ENCODE results near the gene MPND. TPM values are rescaled to one million over a fixed set of nuclear protein-coding genes. Genes with fewer than 3 reads are reported as not detected.

The MPND gene
- total RNA-seq, 1 experiment from 2014 or later: 24.3 TPM

DNA sequence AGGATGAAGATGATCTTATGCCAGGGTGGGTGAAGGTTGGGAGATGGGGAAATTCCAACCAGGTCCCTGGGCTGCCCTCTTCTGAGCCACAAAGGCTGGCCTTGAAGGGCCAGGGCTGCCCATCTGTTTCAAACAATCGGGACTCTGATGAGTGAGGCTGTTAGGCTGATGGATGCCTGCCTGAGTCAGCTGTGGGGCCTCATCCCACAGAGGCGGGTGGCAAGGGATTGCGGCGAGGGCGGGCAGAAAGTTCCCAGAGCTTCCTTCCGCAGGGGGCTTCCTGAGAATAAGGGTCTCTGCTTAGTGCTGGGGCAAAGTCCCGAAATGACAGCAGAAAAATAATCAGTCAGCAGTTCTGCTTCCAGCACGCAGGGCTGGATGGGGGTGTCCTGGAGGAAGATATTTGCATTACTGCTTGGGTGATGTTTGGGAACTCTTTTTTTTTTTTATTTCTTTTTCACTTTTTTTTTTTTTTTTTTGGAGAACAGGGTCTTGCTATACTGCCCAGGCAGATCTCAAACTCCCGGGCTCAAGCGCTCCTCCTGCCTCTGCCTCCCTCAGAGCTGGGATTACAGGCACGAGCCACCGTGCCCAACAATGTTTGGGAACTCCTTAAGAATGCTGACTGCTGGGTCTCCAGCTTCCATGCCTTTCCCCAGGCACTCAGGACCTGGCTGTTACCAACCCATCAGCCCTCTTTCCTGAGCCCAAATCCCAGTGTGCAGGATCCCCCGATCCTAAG lies 42.9 kb downstream of the MPND start:
- H3K36me3 ChIP-seq (ENCODE audit: control insufficient read depth in 1 of 2, insufficient read depth in 2 of 2, low read length in 2 of 2): peaks cover 4% of the 10 kb centered on the region in 2 experiments; a peak in 3 of 4 replicates
- H3K79me2 ChIP-seq (ENCODE audit: insufficient read depth, low read length): peaks cover 87% of the 10 kb centered on the region
- H3K9ac ChIP-seq (ENCODE audit: low read length): no peak overlapping the region
- intact Hi-C loops (cut with micrococcal nuclease): no loop called here
- H3K27me3 ChIP-seq (ENCODE audit: insufficient read depth, low read length): no peaks in the 10 kb centered on the region
- H3K4me2 ChIP-seq (ENCODE audit: low read length): no peak overlapping the region
- H2AFZ ChIP-seq (ENCODE audit: low read depth, low read length, poor library complexity, severe bottlenecking): no peak overlapping the region
- ChIA-PET RAD21 (ENCODE audit: low non-redundant PET in 1 of 2, low total read pairs in 2 of 2, uncharacterized antibody in 2 of 2, unreplicated experiment in 2 of 2) (no interaction called here), CTCF (no interaction called here), POLR2A (no interaction called here)
- ATAC-seq (no peak), DNase-seq (ENCODE audit: low read depth, low spot score) (no peak)
- H3K4me3 ChIP-seq (replicated peaks in 1 of 2; ENCODE audit: low read depth in 1 of 2, low read length in 2 of 2): no peak overlapping the region
- peaks cover 4% of the 10 kb centered on the region; the same call in 1 of the 2 replicates for H4K20me1 ChIP-seq (ENCODE audit: insufficient read depth)
- no peak overlapping the region for H3K27ac ChIP-seq (ENCODE audit: low read depth, low read length)
- H3K9me3 ChIP-seq (ENCODE audit: control insufficient read depth in 1 of 2, insufficient read depth in 1 of 2, low read depth in 1 of 2, low read length in 2 of 2): no peaks in the 10 kb centered on the region
- TF ChIP-seq FOSL1 (IDR thresholded peaks at IDR 0.05; ENCODE audit: low read depth): no peak
- no peak for TF ChIP-seq ZFX (IDR thresholded peaks at IDR 0.05)
- TF ChIP-seq, protein P1, sequence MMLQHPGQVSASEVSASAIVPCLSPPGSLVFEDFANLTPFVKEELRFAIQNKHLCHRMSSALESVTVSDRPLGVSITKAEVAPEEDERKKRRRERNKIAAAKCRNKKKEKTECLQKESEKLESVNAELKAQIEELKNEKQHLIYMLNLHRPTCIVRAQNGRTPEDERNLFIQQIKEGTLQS (IDR thresholded peaks at IDR 0.05): no peak
- TF ChIP-seq, protein P2, sequence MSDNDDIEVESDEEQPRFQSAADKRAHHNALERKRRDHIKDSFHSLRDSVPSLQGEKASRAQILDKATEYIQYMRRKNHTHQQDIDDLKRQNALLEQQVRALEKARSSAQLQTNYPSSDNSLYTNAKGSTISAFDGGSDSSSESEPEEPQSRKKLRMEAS (IDR thresholded peaks at IDR 0.05): no peak
- TF ChIP-seq, protein P3, sequence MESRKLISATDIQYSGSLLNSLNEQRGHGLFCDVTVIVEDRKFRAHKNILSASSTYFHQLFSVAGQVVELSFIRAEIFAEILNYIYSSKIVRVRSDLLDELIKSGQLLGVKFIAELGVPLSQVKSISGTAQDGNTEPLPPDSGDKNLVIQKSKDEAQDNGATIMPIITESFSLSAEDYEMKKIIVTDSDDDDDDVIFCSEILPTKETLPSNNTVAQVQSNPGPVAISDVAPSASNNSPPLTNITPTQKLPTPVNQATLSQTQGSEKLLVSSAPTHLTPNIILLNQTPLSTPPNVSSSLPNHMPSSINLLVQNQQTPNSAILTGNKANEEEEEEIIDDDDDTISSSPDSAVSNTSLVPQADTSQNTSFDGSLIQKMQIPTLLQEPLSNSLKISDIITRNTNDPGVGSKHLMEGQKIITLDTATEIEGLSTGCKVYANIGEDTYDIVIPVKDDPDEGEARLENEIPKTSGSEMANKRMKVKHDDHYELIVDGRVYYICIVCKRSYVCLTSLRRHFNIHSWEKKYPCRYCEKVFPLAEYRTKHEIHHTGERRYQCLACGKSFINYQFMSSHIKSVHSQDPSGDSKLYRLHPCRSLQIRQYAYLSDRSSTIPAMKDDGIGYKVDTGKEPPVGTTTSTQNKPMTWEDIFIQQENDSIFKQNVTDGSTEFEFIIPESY (IDR thresholded peaks at IDR 0.05; ENCODE audit: extremely low read depth, insufficient replicate concordance, low read length): no peak
- TF ChIP-seq SIN3A (IDR thresholded peaks at IDR 0.05; ENCODE audit: low read depth): no peak
- TF ChIP-seq POLR2A (IDR thresholded peaks at IDR 0.05; ENCODE audit: borderline replicate concordance, extremely low read depth, insufficient read depth, insufficient read length): no peak
- no peak for TF ChIP-seq SRF (IDR thresholded peaks at IDR 0.05; ENCODE audit: low read depth)
- TF ChIP-seq EZH2 (IDR thresholded peaks at IDR 0.05): no peak
- no peak for TF ChIP-seq RAD21 (IDR thresholded peaks at IDR 0.05; ENCODE audit: low read depth)
- TF ChIP-seq TCF7L2 (IDR thresholded peaks at IDR 0.05; ENCODE audit: borderline replicate concordance, extremely low read depth, insufficient read depth, insufficient read length): no peak
- TF ChIP-seq JUND (IDR thresholded peaks at IDR 0.05): no peak
- no peak for TF ChIP-seq EZH2phosphoT487 (IDR thresholded peaks at IDR 0.05; ENCODE audit: borderline replicate concordance)
- TF ChIP-seq, protein P4, sequence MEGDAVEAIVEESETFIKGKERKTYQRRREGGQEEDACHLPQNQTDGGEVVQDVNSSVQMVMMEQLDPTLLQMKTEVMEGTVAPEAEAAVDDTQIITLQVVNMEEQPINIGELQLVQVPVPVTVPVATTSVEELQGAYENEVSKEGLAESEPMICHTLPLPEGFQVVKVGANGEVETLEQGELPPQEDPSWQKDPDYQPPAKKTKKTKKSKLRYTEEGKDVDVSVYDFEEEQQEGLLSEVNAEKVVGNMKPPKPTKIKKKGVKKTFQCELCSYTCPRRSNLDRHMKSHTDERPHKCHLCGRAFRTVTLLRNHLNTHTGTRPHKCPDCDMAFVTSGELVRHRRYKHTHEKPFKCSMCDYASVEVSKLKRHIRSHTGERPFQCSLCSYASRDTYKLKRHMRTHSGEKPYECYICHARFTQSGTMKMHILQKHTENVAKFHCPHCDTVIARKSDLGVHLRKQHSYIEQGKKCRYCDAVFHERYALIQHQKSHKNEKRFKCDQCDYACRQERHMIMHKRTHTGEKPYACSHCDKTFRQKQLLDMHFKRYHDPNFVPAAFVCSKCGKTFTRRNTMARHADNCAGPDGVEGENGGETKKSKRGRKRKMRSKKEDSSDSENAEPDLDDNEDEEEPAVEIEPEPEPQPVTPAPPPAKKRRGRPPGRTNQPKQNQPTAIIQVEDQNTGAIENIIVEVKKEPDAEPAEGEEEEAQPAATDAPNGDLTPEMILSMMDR (IDR thresholded peaks at IDR 0.05 in 2 of 3, conservative IDR thresholded peaks at IDR 0.05 in 1 of 3; ENCODE audit: borderline replicate concordance in 1 of 3, insufficient read depth in 1 of 3, low read depth in 2 of 3, low read length in 2 of 3): no peak
- TF ChIP-seq ELF1 (IDR thresholded peaks at IDR 0.05; ENCODE audit: borderline replicate concordance, low read depth): no peak
- no peak for TF ChIP-seq CBX3 (IDR thresholded peaks at IDR 0.05; ENCODE audit: low read depth)
- TF ChIP-seq SP1 (IDR thresholded peaks at IDR 0.05; ENCODE audit: low read depth): no peak
- TF ChIP-seq, protein P5, sequence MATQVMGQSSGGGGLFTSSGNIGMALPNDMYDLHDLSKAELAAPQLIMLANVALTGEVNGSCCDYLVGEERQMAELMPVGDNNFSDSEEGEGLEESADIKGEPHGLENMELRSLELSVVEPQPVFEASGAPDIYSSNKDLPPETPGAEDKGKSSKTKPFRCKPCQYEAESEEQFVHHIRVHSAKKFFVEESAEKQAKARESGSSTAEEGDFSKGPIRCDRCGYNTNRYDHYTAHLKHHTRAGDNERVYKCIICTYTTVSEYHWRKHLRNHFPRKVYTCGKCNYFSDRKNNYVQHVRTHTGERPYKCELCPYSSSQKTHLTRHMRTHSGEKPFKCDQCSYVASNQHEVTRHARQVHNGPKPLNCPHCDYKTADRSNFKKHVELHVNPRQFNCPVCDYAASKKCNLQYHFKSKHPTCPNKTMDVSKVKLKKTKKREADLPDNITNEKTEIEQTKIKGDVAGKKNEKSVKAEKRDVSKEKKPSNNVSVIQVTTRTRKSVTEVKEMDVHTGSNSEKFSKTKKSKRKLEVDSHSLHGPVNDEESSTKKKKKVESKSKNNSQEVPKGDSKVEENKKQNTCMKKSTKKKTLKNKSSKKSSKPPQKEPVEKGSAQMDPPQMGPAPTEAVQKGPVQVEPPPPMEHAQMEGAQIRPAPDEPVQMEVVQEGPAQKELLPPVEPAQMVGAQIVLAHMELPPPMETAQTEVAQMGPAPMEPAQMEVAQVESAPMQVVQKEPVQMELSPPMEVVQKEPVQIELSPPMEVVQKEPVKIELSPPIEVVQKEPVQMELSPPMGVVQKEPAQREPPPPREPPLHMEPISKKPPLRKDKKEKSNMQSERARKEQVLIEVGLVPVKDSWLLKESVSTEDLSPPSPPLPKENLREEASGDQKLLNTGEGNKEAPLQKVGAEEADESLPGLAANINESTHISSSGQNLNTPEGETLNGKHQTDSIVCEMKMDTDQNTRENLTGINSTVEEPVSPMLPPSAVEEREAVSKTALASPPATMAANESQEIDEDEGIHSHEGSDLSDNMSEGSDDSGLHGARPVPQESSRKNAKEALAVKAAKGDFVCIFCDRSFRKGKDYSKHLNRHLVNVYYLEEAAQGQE (IDR thresholded peaks at IDR 0.05; ENCODE audit: low read depth): no peak
- no peak for TF ChIP-seq POLR2AphosphoS5 (IDR thresholded peaks at IDR 0.05; ENCODE audit: low read depth, low read length)
- BruUV-seq (replicated peaks): no TSS peak
- peaks cover 0 to 2% of the 10 kb centered on the region in 2 experiments; a peak in 2 of 4 replicates for H3K4me1 ChIP-seq (ENCODE audit: control insufficient read depth in 1 of 2, insufficient read depth in 2 of 2, low read length in 2 of 2)
- no peaks in the 10 kb centered on the region for H3K9me2 ChIP-seq (ENCODE audit: insufficient read depth)
